ENCODE measurements around the gene TPX2. TPM values are rescaled to one million over a fixed set of nuclear protein-coding genes. Genes with fewer than 3 reads are reported as not detected.

Gene TPX2
- polyA plus RNA-seq, 1 donor (not counting 4 experiments of a cell fraction or from before 2014, with no cell fraction given) = 31.5 TPM

DNA sequence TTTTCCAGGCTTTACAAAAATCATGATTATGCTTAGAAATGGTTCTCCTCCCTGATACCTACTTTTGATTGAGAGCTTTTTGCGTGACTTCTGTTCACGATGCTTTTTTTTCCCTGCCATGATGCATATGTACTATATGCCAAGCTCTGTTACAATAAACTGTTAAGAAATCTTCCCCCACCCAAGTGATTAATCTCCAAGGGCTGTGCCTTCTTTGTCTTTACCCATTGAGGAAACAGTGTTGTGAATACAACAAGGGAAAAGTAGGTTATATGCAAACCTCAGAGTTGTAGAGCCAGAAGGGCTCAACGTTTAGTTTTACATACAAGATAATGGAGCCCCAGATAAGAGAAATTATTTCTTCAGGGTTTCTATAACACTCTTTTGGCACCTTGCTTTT lies 46.0 kb downstream of the TPX2 start:
- no peaks in the 10 kb centered on the region for H3K79me2 ChIP-seq (ENCODE audit: control insufficient read depth, insufficient read depth, low read length)
- peaks cover 4% of the 10 kb centered on the region for H4K20me1 ChIP-seq (ENCODE audit: control insufficient read depth, extremely low read depth, insufficient read depth, low read length)
- FAIRE-seq (no peak), DNase-seq (ENCODE audit: low read depth, low spot score) (no peak)
- TF ChIP-seq, protein P1, sequence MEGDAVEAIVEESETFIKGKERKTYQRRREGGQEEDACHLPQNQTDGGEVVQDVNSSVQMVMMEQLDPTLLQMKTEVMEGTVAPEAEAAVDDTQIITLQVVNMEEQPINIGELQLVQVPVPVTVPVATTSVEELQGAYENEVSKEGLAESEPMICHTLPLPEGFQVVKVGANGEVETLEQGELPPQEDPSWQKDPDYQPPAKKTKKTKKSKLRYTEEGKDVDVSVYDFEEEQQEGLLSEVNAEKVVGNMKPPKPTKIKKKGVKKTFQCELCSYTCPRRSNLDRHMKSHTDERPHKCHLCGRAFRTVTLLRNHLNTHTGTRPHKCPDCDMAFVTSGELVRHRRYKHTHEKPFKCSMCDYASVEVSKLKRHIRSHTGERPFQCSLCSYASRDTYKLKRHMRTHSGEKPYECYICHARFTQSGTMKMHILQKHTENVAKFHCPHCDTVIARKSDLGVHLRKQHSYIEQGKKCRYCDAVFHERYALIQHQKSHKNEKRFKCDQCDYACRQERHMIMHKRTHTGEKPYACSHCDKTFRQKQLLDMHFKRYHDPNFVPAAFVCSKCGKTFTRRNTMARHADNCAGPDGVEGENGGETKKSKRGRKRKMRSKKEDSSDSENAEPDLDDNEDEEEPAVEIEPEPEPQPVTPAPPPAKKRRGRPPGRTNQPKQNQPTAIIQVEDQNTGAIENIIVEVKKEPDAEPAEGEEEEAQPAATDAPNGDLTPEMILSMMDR (optimal IDR thresholded peaks at IDR 0.05 in 1 of 3, IDR thresholded peaks at IDR 0.05 in 1 of 3, conservative IDR thresholded peaks at IDR 0.05 in 1 of 3; ENCODE audit: extremely low read depth in 1 of 3, insufficient read depth in 2 of 3, low read length in 3 of 3) = no peak
- no peak for TF ChIP-seq EZH2 (IDR thresholded peaks at IDR 0.05; ENCODE audit: low read length)
- peaks cover 0 to 37% of the 10 kb centered on the region in 2 experiments for H3K36me3 ChIP-seq (ENCODE audit: control insufficient read depth in 2 of 2, extremely low read depth in 1 of 2, insufficient read depth in 2 of 2, low read length in 2 of 2)
- H3K4me1 ChIP-seq (ENCODE audit: control insufficient read depth, extremely low read depth, insufficient read depth, low read length) = no peaks in the 10 kb centered on the region
- dilution Hi-C loops (cut with MboI; ENCODE audit: extremely low pct_ligation_motif_present, low sequenced_read_pairs) = no loop called here
- no peaks in the 10 kb centered on the region for H3K9me1 ChIP-seq (ENCODE audit: control insufficient read depth, extremely low read depth, insufficient read depth, low read length)
- H3K27me3 ChIP-seq (ENCODE audit: control insufficient read depth, extremely low read depth, insufficient read depth, low read length) = no peaks in the 10 kb centered on the region
- H3K4me2 ChIP-seq (ENCODE audit: control insufficient read depth, extremely low read depth, insufficient read depth, low read depth, low read length) = no peak overlapping the region
- H3K27ac ChIP-seq (ENCODE audit: control insufficient read depth, insufficient read depth, low read length) = no peak overlapping the region
- no peaks in the 10 kb centered on the region for H3K9me3 ChIP-seq (ENCODE audit: control insufficient read depth, low read depth, low read length)
- no peak overlapping the region for H2AFZ ChIP-seq (ENCODE audit: control insufficient read depth, low read length)
- no peak overlapping the region for H3K9ac ChIP-seq (ENCODE audit: control insufficient read depth, extremely low read depth, insufficient read depth, low read length)
- H3K4me3 ChIP-seq (ENCODE audit: control insufficient read depth in 2 of 3, extremely low read depth in 1 of 3, insufficient read depth in 2 of 3, low read depth in 1 of 3, low read length in 3 of 3) = no peak overlapping the region

DNA sequence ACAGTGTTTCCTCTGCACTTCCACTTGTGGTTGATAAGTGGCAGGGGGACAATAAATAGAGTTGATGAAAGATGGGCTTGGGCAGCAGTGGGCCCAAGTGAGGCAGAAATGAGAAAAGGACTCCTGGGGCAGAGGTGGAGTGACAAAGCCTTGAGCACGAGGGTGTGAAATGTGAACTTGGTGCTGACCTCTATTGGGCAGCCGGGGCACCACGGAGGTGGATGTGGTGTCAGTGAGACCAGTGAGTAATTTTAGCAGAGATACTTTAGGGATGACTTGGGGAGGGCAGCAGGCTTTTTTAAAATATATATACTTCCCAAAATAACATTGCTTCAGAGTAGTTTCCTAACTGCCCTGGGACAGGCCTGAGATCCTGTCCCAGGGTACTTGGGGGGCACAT lies 49.5 kb downstream of the TPX2 start:
- Histone ChIP-seq H3K4me2 (ENCODE audit: control insufficient read depth, extremely low read depth, insufficient read depth, low read depth, low read length) (no peak overlapping the region), H3K79me2 (ENCODE audit: control insufficient read depth, insufficient read depth, low read length) (no peaks in the 10 kb centered on the region), H2AFZ (ENCODE audit: control insufficient read depth, low read length) (no peak overlapping the region), H3K9me3 (ENCODE audit: control insufficient read depth, low read depth, low read length) (no peaks in the 10 kb centered on the region), H4K20me1 (ENCODE audit: control insufficient read depth, extremely low read depth, insufficient read depth, low read length) (peaks cover 4% of the 10 kb centered on the region), H3K4me1 (ENCODE audit: control insufficient read depth, extremely low read depth, insufficient read depth, low read length) (no peaks in the 10 kb centered on the region), H3K4me3 (ENCODE audit: control insufficient read depth in 2 of 3, extremely low read depth in 1 of 3, insufficient read depth in 2 of 3, low read depth in 1 of 3, low read length in 3 of 3) (no peak overlapping the region), H3K9me1 (ENCODE audit: control insufficient read depth, extremely low read depth, insufficient read depth, low read length) (no peaks in the 10 kb centered on the region), H3K27me3 (ENCODE audit: control insufficient read depth, extremely low read depth, insufficient read depth, low read length) (no peaks in the 10 kb centered on the region), H3K36me3 (ENCODE audit: control insufficient read depth in 2 of 2, extremely low read depth in 1 of 2, insufficient read depth in 2 of 2, low read length in 2 of 2) (peaks cover 0 to 34% of the 10 kb centered on the region in 2 experiments), H3K9ac (ENCODE audit: control insufficient read depth, extremely low read depth, insufficient read depth, low read length) (no peak overlapping the region), H3K27ac (ENCODE audit: control insufficient read depth, insufficient read depth, low read length) (no peak overlapping the region)
- DNase-seq (ENCODE audit: low read depth, low spot score) (no peak), FAIRE-seq (no peak)
- TF ChIP-seq, protein P1 (optimal IDR thresholded peaks at IDR 0.05 in 1 of 3, IDR thresholded peaks at IDR 0.05 in 1 of 3, conservative IDR thresholded peaks at IDR 0.05 in 1 of 3; ENCODE audit: extremely low read depth in 1 of 3, insufficient read depth in 2 of 3, low read length in 3 of 3) = peak in 1 of 3 experiments; percentile 36
- TF ChIP-seq EZH2 (IDR thresholded peaks at IDR 0.05; ENCODE audit: low read length) = no peak
- dilution Hi-C loops (cut with MboI; ENCODE audit: extremely low pct_ligation_motif_present, low sequenced_read_pairs) = no loop called here

All from keratinocyte (primary cell).